Measurements from ENCODE around the gene SNX20.

Gene SNX20

GRCh38 chr16:50681021-50681885 lies at the start of gene SNX20:
TSS of gene SNX20 (minus strand) at chr16:50681312. CDS start at chr16:50677526, 3,786 bp downstream.
- peak in 1 of 2 donors; percentile 44 for DNase-seq (ENCODE audit: low read depth in 1 of 2, low spot score in 1 of 2)

DNA sequence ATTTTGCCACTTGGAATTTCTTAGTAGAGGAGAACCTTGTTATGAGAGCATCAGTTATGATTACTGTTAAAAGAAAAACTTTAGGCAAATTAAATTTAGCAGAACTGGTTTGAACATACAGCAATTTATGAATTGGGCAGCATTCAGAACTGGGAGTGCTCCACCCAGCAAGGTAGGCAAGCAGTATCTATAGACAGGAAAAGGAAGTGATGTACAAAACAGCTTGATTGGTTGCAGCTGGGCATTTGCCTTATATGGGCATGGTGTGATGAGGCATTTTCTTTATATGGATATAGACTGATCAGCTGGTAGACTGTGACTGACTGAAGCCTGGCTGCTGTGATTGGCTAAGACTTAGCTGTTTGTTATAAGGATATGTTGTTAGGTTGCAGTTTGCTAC lies 43.2 kb upstream of the SNX20 start:
- DNase-seq (ENCODE audit: low read depth in 1 of 2, low spot score in 1 of 2): no peak

DNA sequence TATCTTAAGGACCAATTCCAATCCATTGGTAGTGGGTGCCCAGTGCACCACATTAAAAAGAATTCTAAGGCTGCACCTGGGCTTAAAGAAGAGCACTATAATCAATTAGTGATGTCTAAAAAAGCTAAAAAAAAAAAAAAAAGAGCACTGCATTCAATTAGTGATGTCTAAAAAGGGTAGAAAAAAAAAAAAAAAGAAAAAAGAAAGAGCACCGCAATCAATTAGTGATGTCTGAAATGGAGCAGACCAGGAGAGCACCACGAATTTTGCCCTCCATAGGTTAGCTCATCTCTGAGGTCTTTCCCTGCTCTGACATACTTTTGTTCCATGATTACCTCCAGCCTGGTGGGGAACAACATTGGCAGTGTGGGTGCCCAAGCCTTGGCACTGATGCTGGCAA lies 41.8 kb upstream of the SNX20 start:
- DNase-seq (ENCODE audit: low read depth in 1 of 2, low spot score in 1 of 2): no peak

- DNase-seq (ENCODE audit: low read depth in 1 of 2, low spot score in 1 of 2): no peak
These were observed 41.3 kb upstream of the SNX20 start for GRCh38 chr16:50722405-50722737.

DNA sequence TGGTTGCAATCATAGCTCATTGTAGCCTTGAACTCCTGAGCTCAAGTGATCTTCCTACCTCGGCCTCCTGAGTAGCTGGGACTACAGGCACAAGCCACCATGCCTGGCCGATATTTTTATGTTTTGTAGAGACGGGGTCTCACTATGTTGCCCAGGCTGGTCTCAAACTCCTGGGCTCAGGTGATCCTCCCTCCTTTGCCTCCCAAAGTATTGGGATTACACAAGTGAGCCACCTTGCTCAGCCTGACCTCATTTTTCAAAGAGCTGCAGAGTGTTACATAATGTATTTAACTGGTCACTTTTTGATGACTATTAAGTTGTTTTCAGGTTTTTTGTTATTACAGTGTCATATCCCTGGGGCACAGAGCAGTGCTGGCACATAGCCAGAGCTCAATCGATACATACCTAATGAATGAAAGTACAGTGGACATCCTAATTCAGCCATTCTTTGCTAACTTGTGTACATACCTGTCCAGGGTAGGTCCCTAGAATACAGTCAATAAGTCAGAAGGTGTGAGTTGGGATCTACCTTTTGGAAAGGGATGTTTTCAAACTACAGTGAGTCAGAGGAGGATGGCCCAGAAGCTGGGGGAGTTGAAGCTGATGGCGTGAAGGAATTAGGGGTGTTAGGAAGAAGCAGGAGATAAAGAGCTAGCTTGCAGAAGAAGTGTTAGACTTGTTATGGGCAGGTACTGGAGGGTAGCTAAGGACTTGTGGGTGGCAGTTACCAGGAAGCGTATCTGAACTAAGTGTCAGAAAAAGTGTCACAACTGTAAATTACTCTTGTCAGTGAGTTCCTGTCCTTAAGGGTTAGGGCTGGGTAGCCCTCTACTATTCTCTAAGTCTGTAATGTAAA lies 40.7 kb upstream of the SNX20 start:
- DNase-seq (ENCODE audit: low read depth in 1 of 2, low spot score in 1 of 2): no peak

GRCh38 chr16:50719401-50720337 lies 38.6 kb upstream of the SNX20 start:
- DNase-seq (ENCODE audit: low read depth in 1 of 2, low spot score in 1 of 2): no peak

GRCh38 chr16:50718761-50719400 lies 37.8 kb upstream of the SNX20 start:
- no peak for DNase-seq (ENCODE audit: low read depth in 1 of 2, low spot score in 1 of 2)

- DNase-seq (ENCODE audit: low read depth in 1 of 2, low spot score in 1 of 2): no peak
These were observed 37.1 kb upstream of the SNX20 start for GRCh38 chr16:50718061-50718760.

DNA sequence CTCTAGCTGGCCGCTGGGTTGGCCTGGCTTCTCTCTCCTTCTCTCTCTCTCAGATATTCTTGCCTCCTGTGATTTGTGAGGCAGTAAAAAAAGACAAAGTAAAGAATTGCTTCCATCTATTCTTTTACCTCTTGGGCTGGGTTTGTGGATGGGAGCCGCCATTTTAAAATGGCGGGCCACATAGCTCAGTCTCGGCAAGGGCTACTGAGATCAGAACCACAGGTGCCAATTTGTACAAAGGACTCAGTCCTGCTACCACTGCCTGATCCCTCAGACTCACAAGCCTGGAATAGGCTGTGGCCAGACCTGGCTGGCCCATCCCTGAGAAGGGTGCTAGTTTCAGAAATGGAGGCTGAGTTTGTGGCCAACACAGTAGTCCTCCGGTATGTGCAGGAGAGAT lies 36.4 kb upstream of the SNX20 start:
- DNase-seq (ENCODE audit: low read depth in 1 of 2, low spot score in 1 of 2): no peak

GRCh38 chr16:50717091-50717490 lies 36.0 kb upstream of the SNX20 start:
- DNase-seq (ENCODE audit: low read depth in 1 of 2, low spot score in 1 of 2): no peak

DNA sequence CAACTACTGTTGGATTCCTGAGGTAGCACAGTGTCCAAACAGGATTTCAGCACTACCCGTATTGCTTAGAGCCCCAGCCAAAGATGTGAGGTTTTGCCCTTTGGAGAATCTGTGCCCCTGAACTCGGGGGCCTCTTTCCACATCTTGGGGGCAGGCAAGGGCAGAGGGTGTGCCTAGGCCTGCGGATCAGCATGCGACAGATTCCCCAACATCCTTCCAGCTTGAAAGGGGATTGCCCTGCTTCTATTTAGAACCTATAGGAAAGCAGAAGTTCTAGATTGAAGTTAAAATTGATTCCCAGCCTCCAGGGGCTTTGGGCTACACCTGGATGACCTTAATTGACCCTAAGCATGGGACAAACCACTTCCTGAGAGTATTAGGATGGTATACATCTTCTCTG lies 31.8 kb upstream of the SNX20 start:
- DNase-seq (ENCODE audit: low read depth in 1 of 2, low spot score in 1 of 2): no peak

DNA sequence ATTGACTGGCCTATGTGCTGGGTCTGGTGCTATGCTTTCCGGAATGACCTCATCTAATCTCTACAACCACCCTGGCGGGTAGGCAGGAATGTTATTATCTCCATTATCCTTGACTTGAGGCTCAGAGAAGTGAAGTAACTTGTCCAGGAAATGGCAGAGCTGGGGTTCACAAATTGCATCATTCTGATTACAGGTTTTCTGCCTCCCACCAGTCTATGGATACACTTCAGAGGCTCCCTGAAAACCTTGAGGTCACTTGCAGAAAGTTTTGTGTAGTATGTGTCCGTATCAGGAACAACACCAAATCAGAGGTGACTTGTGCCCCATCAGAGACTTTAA lies 31.4 kb upstream of the SNX20 start:
- DNase-seq (ENCODE audit: low read depth in 1 of 2, low spot score in 1 of 2): no peak

- no peak for DNase-seq (ENCODE audit: low read depth in 1 of 2, low spot score in 1 of 2)
These were observed 30.9 kb upstream of the SNX20 start for GRCh38 chr16:50711862-50712559.

DNA sequence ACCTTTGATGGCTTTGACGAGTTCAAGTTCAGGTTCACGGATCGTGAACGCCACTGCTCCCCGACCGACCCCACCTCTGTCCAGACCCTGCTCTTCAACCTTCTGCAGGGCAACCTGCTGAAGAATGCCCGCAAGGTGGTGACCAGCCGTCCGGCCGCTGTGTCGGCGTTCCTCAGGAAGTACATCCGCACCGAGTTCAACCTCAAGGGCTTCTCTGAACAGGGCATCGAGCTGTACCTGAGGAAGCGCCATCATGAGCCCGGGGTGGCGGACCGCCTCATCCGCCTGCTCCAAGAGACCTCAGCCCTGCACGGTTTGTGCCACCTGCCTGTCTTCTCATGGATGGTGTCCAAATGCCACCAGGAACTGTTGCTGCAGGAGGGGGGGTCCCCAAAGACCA lies 29.9 kb upstream of the SNX20 start:
- no peak for DNase-seq (ENCODE audit: low read depth in 1 of 2, low spot score in 1 of 2)

GRCh38 chr16:50709980-50710379 lies 28.9 kb upstream of the SNX20 start:
- DNase-seq (ENCODE audit: low read depth in 1 of 2, low spot score in 1 of 2): no peak

DNA sequence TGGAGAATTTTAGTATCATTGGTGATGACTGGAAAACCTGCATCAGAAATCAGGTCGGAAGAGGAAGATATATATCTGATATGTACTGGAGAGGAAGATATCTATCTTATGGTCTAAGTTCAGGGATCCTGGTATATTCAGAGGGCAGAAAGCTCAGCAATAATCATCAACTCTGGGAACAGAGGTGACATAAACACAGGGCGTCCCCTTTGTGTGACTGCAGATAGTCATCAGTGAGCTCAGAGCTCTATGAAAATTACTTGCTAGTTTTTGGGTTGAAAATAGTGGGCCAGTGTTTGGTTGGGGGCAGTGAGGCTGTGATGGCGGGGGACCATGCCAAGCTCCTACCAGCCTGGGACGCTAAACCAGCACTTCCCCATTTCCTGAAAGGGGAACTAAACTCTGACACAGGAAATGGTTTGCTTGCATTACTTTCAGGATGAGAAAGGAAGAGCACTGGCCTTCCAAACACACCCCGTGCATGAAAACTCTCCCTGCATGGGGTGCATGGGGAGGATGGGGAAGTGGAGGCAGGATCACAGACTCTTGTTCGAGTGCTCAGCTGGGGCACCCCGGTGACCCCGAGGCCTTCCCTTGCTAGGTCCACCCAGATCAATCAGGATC lies 28.1 kb upstream of the SNX20 start:
- no peak for DNase-seq (ENCODE audit: low read depth in 1 of 2, low spot score in 1 of 2)

DNA sequence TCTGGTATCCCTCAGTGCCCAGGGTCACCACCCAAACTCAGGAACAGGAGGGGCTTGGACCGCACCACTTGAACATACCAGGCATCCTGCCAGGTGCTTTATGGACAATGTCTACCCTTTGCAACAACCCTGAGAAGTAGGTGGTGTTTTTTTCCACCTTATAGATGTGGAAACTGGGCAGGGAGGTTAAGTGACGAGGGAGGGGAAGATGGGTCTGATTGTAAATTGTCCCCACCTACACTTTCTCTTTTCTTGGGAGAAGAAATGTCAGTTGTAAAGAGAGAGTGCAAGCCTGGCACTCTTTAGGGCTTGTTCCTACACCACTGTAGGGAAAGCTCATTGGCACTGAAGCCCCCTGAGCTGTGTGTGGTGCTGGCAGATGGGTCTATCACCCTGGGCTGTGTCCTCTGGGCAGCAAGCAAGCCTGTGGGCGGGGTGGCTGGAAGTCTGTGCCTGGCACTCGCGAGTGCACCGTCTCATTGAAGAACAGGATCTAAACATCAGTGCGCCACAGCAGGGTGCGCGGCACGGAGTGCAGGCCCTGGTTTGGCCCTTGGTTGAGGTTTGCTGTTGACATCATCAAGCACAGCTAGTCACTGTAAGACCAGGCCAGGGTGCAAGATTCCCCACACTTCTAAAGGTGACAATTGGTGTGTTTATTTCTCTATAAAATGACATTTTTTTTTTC lies 27.4 kb upstream of the SNX20 start:
- DNase-seq (ENCODE audit: low read depth in 1 of 2, low spot score in 1 of 2): no peak

DNA sequence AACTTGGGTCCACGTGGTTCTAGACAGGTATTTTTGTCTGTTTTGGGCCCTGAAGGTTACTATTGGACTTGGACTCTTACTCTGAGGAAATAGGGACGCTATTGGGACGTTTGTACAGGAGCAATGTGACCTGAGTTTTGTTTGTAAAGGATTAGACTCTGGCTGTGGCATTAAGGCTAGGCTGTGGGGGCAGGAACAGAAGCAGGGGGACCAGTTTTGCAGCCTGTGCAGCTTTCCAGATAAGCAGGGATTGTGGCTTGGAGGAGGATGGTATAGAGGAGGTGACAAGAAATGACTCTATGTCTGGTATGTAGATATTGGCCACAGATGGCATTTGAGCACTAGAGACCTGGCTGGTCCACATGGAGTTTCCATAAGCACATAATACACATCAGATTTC lies 25.1 kb upstream of the SNX20 start:
- no peak for DNase-seq (ENCODE audit: low read depth in 1 of 2, low spot score in 1 of 2)
